Stimulated activated CD4-positive, alpha-beta T cell treated with anti-CD3 and anti-CD28 coated beads, Interleukin-12 subunit alpha, Interleukin-12 subunit beta, amount 100 ng/mL, for 24 hours (primary cell): ENCODE data around the gene FGF19.

Experiments used
- DNase-seq, 2 experiments: peaks; one replicate each; pipeline ENCODE4 v3.0.0-alpha.2; 2020; ENCODE audit warnings: low read depth in 2 of 2

FGF19 gene

DNA sequence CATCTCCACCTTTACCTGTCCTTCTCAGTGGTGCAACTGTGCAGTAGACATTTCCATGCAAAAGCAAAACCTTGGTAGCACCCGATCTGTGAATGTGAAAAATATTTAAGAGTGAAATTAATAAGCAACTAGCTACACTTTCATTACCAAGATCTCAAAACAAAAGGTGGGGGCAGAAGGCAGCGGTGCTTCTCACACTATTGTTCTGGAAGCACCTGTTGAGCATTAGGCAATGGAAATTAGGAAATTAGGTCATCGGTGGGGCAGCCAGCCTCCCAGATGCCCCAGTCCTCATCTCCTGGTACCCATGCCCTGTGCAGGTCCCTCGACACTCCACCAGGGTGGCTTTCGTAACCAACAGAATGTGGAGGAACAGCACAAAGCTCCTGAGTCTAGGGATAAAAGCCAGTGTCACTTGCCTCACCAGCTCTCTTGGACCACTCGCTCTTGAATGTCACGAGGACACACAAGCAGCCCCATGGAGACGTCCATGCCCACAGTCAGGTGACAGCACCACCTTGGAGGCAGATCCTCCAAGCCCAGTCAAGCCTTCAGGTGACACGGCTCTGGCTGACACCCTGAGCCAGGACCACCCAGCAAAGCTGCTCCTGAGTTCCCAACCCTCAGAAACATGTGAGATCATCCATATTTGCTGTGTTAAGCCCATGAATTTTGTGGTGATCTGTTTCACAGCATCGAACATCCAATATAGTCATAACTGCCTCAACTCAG, 31.9 kb downstream of the FGF19 start:
- DNase-seq = no peak

DNA sequence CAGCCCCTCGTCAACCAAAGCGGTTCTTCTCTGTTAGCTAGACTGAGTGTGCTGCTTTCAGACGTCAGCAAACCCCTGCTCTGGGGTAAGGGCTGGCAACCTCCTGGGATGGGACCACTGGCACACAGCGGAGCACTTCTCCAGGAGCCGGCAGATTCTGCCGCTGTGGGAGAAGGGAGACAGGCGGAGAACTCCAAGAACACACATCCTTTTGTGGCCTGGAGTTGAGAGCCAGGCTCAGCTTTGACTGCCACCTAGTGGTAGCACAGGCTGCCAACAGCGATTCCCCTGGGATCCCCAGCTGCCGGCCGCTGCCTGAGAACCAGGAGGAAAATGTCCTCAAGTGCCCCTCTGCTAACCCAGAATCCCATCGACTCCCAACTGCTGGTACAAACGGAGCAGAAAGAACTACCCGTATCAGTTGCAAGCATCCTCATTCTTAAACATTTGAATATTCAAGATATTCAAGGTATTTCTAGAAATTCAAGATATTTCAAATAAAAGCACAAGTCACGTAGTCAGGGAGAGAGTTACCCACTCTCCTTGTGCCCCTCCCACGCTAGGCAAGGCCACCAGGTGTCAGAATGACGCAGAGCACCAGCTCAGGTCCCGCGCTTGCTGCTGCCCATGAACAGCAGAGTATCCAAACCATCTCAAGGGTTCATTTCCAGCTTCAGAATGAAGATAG, 33.5 kb downstream of the FGF19 start:
- peak; percentile 38 to 51 for DNase-seq

GRCh38 chr11:69669486-69669885, 34.3 kb downstream of the FGF19 start:
- no peak for DNase-seq

GRCh38 chr11:69667619-69668604, 35.9 kb downstream of the FGF19 start:
- DNase-seq = no peak

- no peak for DNase-seq
These were observed 36.9 kb downstream of the FGF19 start for GRCh38 chr11:69666752-69667536.

GRCh38 chr11:69666261-69666660, 37.6 kb downstream of the FGF19 start:
- DNase-seq = no peak

DNA sequence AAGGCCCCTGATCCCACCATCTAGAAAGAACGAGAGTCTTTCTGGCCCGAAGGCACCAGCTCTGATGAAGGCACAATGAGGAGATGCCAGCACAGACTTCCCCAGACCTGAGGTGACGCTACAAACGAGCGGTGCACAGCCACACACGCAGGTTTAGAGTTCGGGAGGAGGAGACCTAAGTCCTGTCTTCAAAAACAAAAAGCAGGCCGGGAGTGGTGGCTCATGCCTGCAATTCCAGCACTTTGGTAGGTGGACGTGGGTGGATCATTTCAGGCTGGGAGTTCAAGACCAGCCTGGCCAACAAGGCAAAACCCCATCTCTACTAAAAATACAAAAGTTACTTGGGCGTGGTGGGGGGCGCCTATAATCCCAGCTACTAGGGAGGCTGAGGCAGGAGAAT, 38.2 kb downstream of the FGF19 start:
- no peak for DNase-seq

- DNase-seq = no peak
These were observed 38.9 kb downstream of the FGF19 start for GRCh38 chr11:69664901-69665300.

DNA sequence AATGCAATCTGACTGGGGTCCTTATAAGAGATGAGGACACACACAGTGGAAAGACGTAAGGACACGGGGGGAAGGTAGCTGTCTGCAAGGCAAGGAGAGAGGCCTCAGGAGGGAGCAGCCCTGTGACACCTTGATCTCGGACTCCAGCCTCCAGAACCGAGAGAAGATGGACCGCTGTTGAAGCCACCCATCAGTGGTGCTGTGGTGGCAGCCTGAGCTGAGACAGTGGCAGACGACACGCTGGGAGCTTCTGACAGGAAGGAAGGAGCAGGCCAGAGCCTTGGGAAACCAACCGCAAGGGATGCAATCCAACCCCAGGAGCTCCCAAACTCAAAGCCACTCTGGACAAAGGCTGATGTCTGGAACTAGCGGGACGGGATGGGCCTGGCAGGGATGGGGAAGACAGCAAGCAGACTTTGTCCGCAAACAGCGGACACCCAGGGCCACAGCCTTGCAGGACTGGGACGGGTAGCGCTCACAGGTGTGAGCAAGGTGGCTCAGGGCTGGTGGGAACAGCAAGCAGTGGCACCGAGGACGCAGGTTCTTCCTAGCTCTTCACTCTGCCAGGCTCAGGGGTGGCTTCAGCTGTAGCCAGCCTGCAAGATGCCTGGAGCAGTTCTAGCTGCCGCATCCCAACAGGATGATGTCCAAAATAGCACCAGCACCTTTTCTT, 39.6 kb downstream of the FGF19 start:
- no peak for DNase-seq

DNA sequence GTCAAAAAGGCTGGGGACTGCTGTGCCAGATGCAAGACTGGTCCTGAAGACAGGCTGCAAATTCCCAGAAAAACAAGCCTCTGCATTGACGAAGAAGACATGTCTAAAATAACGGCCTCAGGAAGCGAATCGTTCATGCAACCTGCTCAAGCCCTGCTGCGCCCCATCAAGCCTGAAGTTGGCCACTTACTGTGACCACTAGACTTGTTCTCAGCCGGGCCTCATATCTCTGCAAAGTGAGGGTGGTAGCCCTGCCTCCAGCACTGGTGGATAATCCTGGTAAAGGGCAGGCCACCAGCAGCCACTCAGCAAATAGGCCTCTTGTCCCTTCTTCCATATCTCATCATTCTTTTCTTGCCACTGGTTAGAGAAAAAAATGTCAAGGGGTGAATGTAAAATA, 40.5 kb downstream of the FGF19 start:
- no peak for DNase-seq

DNA sequence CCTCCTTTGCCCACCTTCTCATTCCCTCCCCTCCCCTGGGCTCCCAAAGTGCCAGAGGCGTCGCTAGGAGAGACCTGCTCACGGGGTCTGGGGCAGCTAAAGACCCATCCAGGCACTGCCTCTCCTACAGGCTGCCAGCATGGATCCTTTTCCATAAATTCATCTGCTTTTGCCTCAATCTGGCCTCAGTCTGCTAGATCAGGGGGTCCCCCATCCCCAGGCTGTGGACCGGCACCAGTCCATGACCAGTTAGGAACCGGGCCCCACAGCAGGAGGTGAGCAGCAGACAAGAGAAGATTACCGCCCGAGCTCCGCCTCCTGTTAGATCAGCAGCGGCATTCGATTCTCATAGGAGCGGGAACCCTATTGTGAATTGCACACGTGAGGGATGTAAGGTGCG, 41.0 kb downstream of the FGF19 start:
- no peak for DNase-seq

DNA sequence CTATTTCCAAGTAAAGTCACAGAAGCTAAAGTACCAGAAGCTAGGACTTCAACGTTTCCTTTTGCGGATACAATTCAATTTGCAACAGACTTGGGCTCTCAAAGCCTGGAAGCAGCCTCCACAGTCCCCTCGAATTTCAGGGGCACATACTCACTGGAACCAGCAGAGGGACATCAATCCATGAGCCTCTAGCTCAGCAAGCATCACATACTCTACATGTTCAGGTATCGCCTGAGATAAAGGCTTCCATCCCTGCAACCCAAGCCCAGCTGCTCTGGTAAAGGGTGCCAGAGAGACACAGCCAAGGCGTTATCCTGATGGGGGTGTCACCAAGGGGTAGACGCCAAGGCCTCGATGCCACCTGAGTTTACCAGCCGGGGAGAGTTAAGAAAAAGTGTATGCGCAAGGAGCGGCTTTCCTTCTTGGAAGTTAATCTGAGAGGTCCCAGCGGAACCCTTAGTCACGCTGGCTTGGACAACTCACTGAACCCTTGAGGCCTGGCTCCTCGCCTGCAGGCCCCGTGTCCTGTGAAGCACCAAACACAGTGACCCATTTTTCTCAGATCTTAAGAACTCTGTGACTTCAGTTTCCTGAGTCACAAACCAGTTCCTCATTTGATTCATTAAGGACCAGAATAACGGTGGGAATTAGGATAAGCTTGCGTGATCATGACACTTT, 41.7 kb downstream of the FGF19 start:
- no peak for DNase-seq

DNA sequence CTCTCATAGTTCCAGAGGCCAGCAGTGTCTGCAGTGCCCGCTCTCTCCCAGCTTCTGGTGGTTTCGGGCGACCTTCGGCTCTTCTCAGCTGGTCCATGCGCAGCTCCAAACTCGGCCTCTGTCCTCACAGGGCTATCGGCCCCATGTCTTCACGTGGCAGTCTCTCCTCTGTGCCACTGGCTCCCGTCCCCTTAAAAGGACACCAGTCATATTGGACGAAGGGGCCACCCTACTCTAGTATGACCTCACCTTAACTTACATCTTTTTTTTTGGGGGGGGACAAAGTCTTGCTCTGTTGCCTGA, 42.5 kb downstream of the FGF19 start:
- DNase-seq = no peak

- no peak for DNase-seq
These were observed 43.8 kb downstream of the FGF19 start for GRCh38 chr11:69660001-69660500.

DNA sequence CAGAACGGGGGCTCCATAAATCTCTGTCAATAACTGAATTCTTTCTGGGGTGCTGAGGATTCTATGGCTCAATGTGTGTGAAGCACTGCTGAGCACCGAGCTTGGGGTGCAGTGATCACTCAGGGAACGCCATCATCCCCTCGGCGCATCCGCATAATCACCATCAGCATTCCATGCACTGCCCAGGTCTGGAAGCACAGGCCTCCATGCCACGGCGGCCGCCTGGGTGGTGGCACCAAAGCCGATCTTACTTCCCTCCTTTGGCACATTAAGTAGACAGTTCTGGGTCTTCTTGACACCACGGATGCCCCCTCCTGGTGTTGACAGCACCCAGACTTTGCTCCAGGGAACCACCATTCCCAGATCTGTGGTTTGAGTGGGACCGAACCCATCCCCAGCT, 44.2 kb downstream of the FGF19 start:
- no peak for DNase-seq

- DNase-seq = no peak
These were observed 45.0 kb downstream of the FGF19 start for GRCh38 chr11:69658626-69659450.

DNA sequence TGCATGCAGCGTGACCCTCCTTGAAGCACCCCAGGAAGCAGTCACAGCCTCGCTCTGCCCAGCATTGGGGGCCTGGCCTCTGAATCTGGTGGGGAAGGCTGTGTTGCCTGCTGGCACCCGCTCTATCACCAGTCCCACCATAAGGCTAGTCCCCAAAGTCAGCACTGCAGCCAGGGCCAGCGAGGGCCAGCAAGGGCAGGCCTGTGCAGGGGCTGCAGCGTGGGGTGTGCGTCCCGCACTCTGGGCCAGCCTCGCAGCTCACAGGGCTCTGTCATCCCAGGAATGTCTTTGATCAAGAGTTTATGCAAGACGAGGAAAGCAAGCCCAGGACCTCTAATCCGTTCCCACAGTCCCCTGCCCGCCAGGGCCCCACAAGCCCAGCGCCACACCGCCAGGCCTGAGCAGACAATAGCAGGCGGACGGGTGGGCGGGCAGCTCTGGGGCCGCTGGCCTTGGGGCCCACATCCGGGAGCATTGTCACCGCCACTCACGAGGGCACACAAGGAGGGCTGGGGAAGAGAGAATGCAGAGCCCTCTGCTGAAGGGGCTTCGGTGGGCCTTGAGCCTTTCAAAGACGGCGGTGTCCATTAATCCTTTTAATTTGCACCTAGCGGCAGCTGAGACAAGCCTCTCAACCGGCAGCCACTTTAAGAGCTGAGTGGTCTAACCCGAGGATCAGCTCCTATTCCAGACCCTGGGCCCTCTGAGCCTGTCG, 45.8 kb downstream of the FGF19 start:
- DNase-seq = no peak

- no peak for DNase-seq
These were observed 46.3 kb downstream of the FGF19 start for GRCh38 chr11:69657456-69657910.
